IPS-18c (cell line): ENCODE results near the gene DPPA5.
"Not testable (repeated sequence)": the region's sequence is repeated elsewhere in the genome, so short reads cannot be mapped to it uniquely, and the experiment has no call there.

Source experiments
- H3K4me3 ChIP-seq: 2 replicates; pipeline ENCODE4 v1.7.0; 2013; ENCODE audit warnings: low read depth, mild to moderate bottlenecking, low read length, moderate library complexity; ENCODE audit not compliant: insufficient read depth
- H3K9me3 ChIP-seq: one replicate; pipeline ENCODE4 v1.6.1; 2013; ENCODE audit warnings: mild to moderate bottlenecking, low read length, moderate library complexity; ENCODE audit not compliant: control insufficient read depth, insufficient read depth

Gene DPPA5

GRCh38 chr6:73323323-73323722 lies 30.8 kb downstream of the DPPA5 start:
- Histone ChIP-seq H3K9me3 (peaks cover 2% of the 10 kb centered on the region), H3K4me3 (no peak overlapping the region)

- Histone ChIP-seq H3K9me3 (peaks cover 2% of the 10 kb centered on the region), H3K4me3 (no peak overlapping the region; the same call in 1 of the 2 replicates)
Observed at GRCh38 chr6:73314577-73315492, 39.2 kb downstream of the DPPA5 start.

GRCh38 chr6:73310503-73310845 lies 43.6 kb downstream of the DPPA5 start:
- H3K9me3 ChIP-seq, result not testable (repeated sequence)
- peak overlapping the region; percentile 74; the same call in 1 of the 2 replicates for H3K4me3 ChIP-seq

GRCh38 chr6:73309785-73310502 lies 44.1 kb downstream of the DPPA5 start:
- Histone ChIP-seq H3K9me3 (no peaks in the 10 kb centered on the region), H3K4me3 (peak overlapping the region; percentile 74)

GRCh38 chr6:73309535-73309784 lies 44.6 kb downstream of the DPPA5 start:
- peak overlapping the region; percentile 74 for H3K4me3 ChIP-seq

GRCh38 chr6:73308712-73309534 lies 45.2 kb downstream of the DPPA5 start:
- H3K4me3 ChIP-seq, result peak overlapping the region; percentile 74
- no peaks in the 10 kb centered on the region for H3K9me3 ChIP-seq

More at GRCh38 chr6:73309535-73309784, 44.6 kb downstream of the DPPA5 start:
- no peaks in the 10 kb centered on the region for H3K9me3 ChIP-seq

- not testable (repeated sequence) for H3K9me3 ChIP-seq, H3K4me3 ChIP-seq
Observed at GRCh38 chr6:73303773-73304172, 50.3 kb downstream of the DPPA5 start.
